Caco-2 (cell line): ENCODE measurements around the gene GRIK4. TPM values are rescaled to one million over a fixed set of nuclear protein-coding genes. Genes with fewer than 3 reads are reported as not detected.

Experiments
- BruUV-seq: library from RNA; stranded (reverse); fragments of 400-500 nt; replicated peaks from 2 replicates; lab custom pipeline; 2021; lab: Mats Ljungman, UMichigan
- CTCF ChIA-PET: fragments of 300-600 bp; sonication (Branson Sonifier 250); formaldehyde crosslinking; loops from one replicate; lab custom pipeline; 2022; ENCODE audit warnings: antibody characterized with exemption; lab: Charles Lee
- POLR2A ChIA-PET: fragments of 300-600 bp; sonication (Branson Sonifier 250); formaldehyde crosslinking; loops from one replicate; lab custom pipeline; 2022; ENCODE audit warnings: antibody characterized with exemption; lab: Charles Lee
- DNase-seq, 2 experiments: peaks; one replicate each; pipeline versions ENCODE4 v3.0.0 to v3.0.0-alpha.2; 2020 to 2022
- H3K27me3 ChIP-seq: replicated peaks from 2 replicates; pipeline ENCODE4 v1.6.0; 2011; ENCODE audit warnings: low read length; ENCODE audit not compliant: control insufficient read depth, insufficient read depth
- H3K36me3 ChIP-seq: 2 replicates; pipeline ENCODE4 v1.5.1; 2011; ENCODE audit warnings: low read length; ENCODE audit not compliant: control insufficient read depth, insufficient read depth
- H3K4me1 ChIP-seq: fragments of 250-450 bp; sonication (Bioruptor Pico); 2 replicates; pipeline ENCODE4 v1.5.1; 2020; ENCODE audit warnings: mild to moderate bottlenecking
- H3K4me3 ChIP-seq: 2 replicates; pipeline ENCODE4 v1.5.1; 2011; ENCODE audit warnings: low read depth, mild to moderate bottlenecking, control low read depth, low read length
- H3K9me3 ChIP-seq: fragments of 250-450 bp; sonication (Bioruptor Pico); 2 replicates; pipeline ENCODE4 v1.5.1; 2020; ENCODE audit warnings: mild to moderate bottlenecking, moderate library complexity
- H3K27ac Mint-ChIP-seq: one replicate; pipeline ENCODE4 v1.8.0; 2022; ENCODE audit warnings: mixed read lengths; ENCODE audit not compliant: unreplicated experiment
- H3K27me3 Mint-ChIP-seq: one replicate; pipeline ENCODE4 v1.8.0; 2022; ENCODE audit warnings: mixed read lengths; ENCODE audit not compliant: insufficient read depth, unreplicated experiment
- H3K36me3 Mint-ChIP-seq: one replicate; pipeline ENCODE4 v1.8.0; 2022; ENCODE audit warnings: mild to moderate bottlenecking, mixed read lengths; ENCODE audit not compliant: insufficient read depth, unreplicated experiment
- H3K4me1 Mint-ChIP-seq: one replicate; pipeline ENCODE4 v1.8.0; 2022; ENCODE audit warnings: low read depth, mixed read lengths; ENCODE audit not compliant: unreplicated experiment
- H3K4me3 Mint-ChIP-seq: one replicate; pipeline ENCODE4 v1.8.0; 2022; ENCODE audit warnings: mild to moderate bottlenecking, moderate library complexity, mixed read lengths; ENCODE audit not compliant: unreplicated experiment
- H3K9me3 Mint-ChIP-seq: one replicate; pipeline ENCODE4 v1.8.0; 2022; ENCODE audit warnings: mixed read lengths; ENCODE audit not compliant: unreplicated experiment
- CTCF ChIP-seq, 2 experiments: fragments of 200-600 bp in 1 of 2; IDR thresholded peaks; 1 replicate in 1 of 2; 2 replicates in 1 of 2; pipeline versions ENCODE4 v1.5.1 to v1.8.0; 2011 to 2022; ENCODE audit warnings: antibody characterized with exemption in 1 of 2, control low read depth in 1 of 2, inconsistent platforms in 1 of 2, low read depth in 1 of 2, low read length in 1 of 2, mild to moderate bottlenecking in 1 of 2, moderate library complexity in 1 of 2; ENCODE audit not compliant: insufficient read depth in 1 of 2, severe bottlenecking in 1 of 2, unreplicated experiment in 1 of 2
- intact Hi-C: fragments of 100-400 bp; cut with micrococcal nuclease; formaldehyde crosslinking; loops from one replicate; pipeline ENCODE4 v1.10.0; 2022; ENCODE audit not compliant: unreplicated experiment
- total RNA-seq: library from RNA; stranded (reverse); gene quantifications from 2 replicates; pipeline ENCODE4 v1.2.3, GENCODE V29; 2022

Gene GRIK4
- total RNA-seq, 1 experiment from 2014 or later: 2.0 TPM

- no peak overlapping the region for H3K4me3 Mint-ChIP-seq
- BruUV-seq: no TSS peak
- Histone ChIP-seq H3K4me3 (no peak overlapping the region), H3K4me1 (no peaks in the 10 kb centered on the region), H3K27me3 (no peaks in the 10 kb centered on the region), H3K36me3 (no peaks in the 10 kb centered on the region), H3K9me3 (no peaks in the 10 kb centered on the region)
- H3K36me3 Mint-ChIP-seq: no peaks in the 10 kb centered on the region
- H3K9me3 Mint-ChIP-seq: no peaks in the 10 kb centered on the region
- H3K4me1 Mint-ChIP-seq: no peaks in the 10 kb centered on the region
- no peak for TF ChIP-seq CTCF (IDR thresholded peaks at IDR 0.05; ENCODE audit: insufficient read depth in 1 of 2, low read depth in 1 of 2, low read length in 1 of 2, severe bottlenecking in 1 of 2, unreplicated experiment in 1 of 2)
- CTCF ChIA-PET: no interaction called here
- intact Hi-C loops: no loop called here
- H3K27me3 Mint-ChIP-seq: peaks cover 9% of the 10 kb centered on the region
- DNase-seq: no peak
- POLR2A ChIA-PET: no interaction called here
- H3K27ac Mint-ChIP-seq: no peak overlapping the region
Measured at GRCh38 chr11:120597250-120598215, 86.0 kb downstream of the GRIK4 start.

- intact Hi-C loops: no loop called here
- Mint-ChIP-seq H3K36me3 (no peaks in the 10 kb centered on the region), H3K4me3 (no peak overlapping the region), H3K27me3 (peaks cover 3% of the 10 kb centered on the region), H3K9me3 (no peaks in the 10 kb centered on the region), H3K4me1 (no peaks in the 10 kb centered on the region), H3K27ac (no peak overlapping the region)
- no peak for TF ChIP-seq CTCF (IDR thresholded peaks at IDR 0.05; ENCODE audit: insufficient read depth in 1 of 2, low read depth in 1 of 2, low read length in 1 of 2, severe bottlenecking in 1 of 2, unreplicated experiment in 1 of 2)
- Histone ChIP-seq H3K9me3 (no peaks in the 10 kb centered on the region), H3K4me3 (no peak overlapping the region), H3K27me3 (no peaks in the 10 kb centered on the region), H3K36me3 (no peaks in the 10 kb centered on the region), H3K4me1 (no peaks in the 10 kb centered on the region)
- ChIA-PET CTCF (no interaction called here), POLR2A (no interaction called here)
- DNase-seq: no peak
- no TSS peak for BruUV-seq
Measured at GRCh38 chr11:120598517-120599257, 87.1 kb downstream of the GRIK4 start.

- no peaks in the 10 kb centered on the region for H3K36me3 Mint-ChIP-seq
Measured at GRCh38 chr11:120599816-120600420, 88.4 kb downstream of the GRIK4 start.

More at GRCh38 chr11:120599816-120600420, 88.4 kb downstream of the GRIK4 start:
- Histone ChIP-seq H3K27me3 (no peaks in the 10 kb centered on the region), H3K36me3 (no peaks in the 10 kb centered on the region), H3K4me3 (no peak overlapping the region), H3K9me3 (no peaks in the 10 kb centered on the region), H3K4me1 (no peaks in the 10 kb centered on the region)
- Mint-ChIP-seq H3K9me3 (no peaks in the 10 kb centered on the region), H3K4me1 (no peaks in the 10 kb centered on the region), H3K27me3 (no peaks in the 10 kb centered on the region), H3K27ac (no peak overlapping the region), H3K4me3 (no peak overlapping the region)
- intact Hi-C loops: no loop called here
- TF ChIP-seq CTCF (IDR thresholded peaks at IDR 0.05; ENCODE audit: insufficient read depth in 1 of 2, low read depth in 1 of 2, low read length in 1 of 2, severe bottlenecking in 1 of 2, unreplicated experiment in 1 of 2): no peak
- POLR2A ChIA-PET: no interaction called here
- CTCF ChIA-PET: no interaction called here
- no TSS peak for BruUV-seq
- no peak for DNase-seq
